GM12878 (cell line): ENCODE data around the gene CARD11. TPM values are rescaled to one million over a fixed set of nuclear protein-coding genes. Genes with fewer than 3 reads are reported as not detected.

Source experiments
- ATAC-seq: fragments of 200-7000 bp; cut with Tn5 transposase; 3 replicates; pipeline ENCODE4 v1.9.1; 2020; ENCODE audit warnings: mild to moderate bottlenecking, moderate library complexity
- BruUV-seq: library from RNA; stranded (reverse); fragments of 400-500 nt; replicated peaks from 2 replicates; lab custom pipeline; 2021; lab: Mats Ljungman, UMichigan
- CTCF ChIA-PET: fragments of 300-600 bp; sonication (Branson Sonifier 250); formaldehyde crosslinking; extraction: SDS; loops from one replicate; lab custom pipeline; 2021; ENCODE audit warnings: inconsistent platforms; lab: Yijun Ruan, JAX
- POLR2A ChIA-PET: fragments of 350-600 bp; formaldehyde crosslinking; extraction: SDS; loops from one replicate; lab custom pipeline; 2021; ENCODE audit warnings: inconsistent platforms; lab: Charles Lee
- RAD21 ChIA-PET: fragments of 300-600 bp; sonication (Branson Sonifier 250); formaldehyde crosslinking; loops from one replicate; lab custom pipeline; 2023; ENCODE audit warnings: antibody characterized with exemption; ENCODE audit not compliant: unreplicated experiment; lab: Charles Lee
- SMC1A ChIA-PET: fragments of 300-600 bp; sonication (Branson Sonifier 250); formaldehyde crosslinking; loops from one replicate; lab custom pipeline; 2023; ENCODE audit not compliant: unreplicated experiment, uncharacterized antibody; lab: Charles Lee
- DNase-seq: peaks from one replicate; pipeline ENCODE4 v3.0.0-alpha.2; 2011; ENCODE audit warnings: low read depth, low spot score
- FAIRE-seq: peaks from 3 replicates; lab custom pipeline; 2011; peaks lifted over from hg19 to GRCh38; lab: Jason Lieb, UNC
- H2AFZ ChIP-seq: 2 replicates; pipeline ENCODE4 v1.6.0; 2011; ENCODE audit warnings: low read depth, low read length, control low read depth; ENCODE audit not compliant: control insufficient read depth
- H3K27ac ChIP-seq: 2 replicates; pipeline ENCODE4 v1.5.1; 2011; ENCODE audit warnings: control low read depth; ENCODE audit not compliant: control insufficient read depth, insufficient read depth
- H3K27me3 ChIP-seq, 2 experiments: replicated peaks in 1 of 2; 2 replicates each; pipeline versions ENCODE4 v1.6.0 to v1.6.1; 2011; ENCODE audit warnings: low read length in 1 of 2; ENCODE audit not compliant: control insufficient read depth in 2 of 2, insufficient read depth in 2 of 2
- H3K36me3 ChIP-seq, 2 experiments: 2 replicates each; pipeline ENCODE4 v1.5.1; 2011; ENCODE audit warnings: low read length in 1 of 2; ENCODE audit not compliant: control insufficient read depth in 2 of 2, insufficient read depth in 2 of 2
- H3K4me1 ChIP-seq: 2 replicates; pipeline ENCODE4 v1.6.1; 2011; ENCODE audit warnings: mild to moderate bottlenecking, low read length, moderate library complexity, mixed read lengths; ENCODE audit not compliant: control insufficient read depth, insufficient read depth
- H3K4me2 ChIP-seq: 2 replicates; pipeline ENCODE4 v1.6.0; 2011; ENCODE audit warnings: control low read depth; ENCODE audit not compliant: control insufficient read depth, insufficient read depth
- H3K4me3 ChIP-seq: fragments of 200-600 bp; sonication (generic); 2 replicates; pipeline ENCODE4 v1.5.1; 2016
- H3K79me2 ChIP-seq: 2 replicates; pipeline ENCODE4 v1.6.0; 2011; ENCODE audit warnings: low read length; ENCODE audit not compliant: control insufficient read depth, insufficient read depth
- H3K9ac ChIP-seq: 2 replicates; pipeline ENCODE4 v1.8.0; 2011; ENCODE audit warnings: low read length, control low read depth, mixed read lengths; ENCODE audit not compliant: control insufficient read depth, insufficient read depth
- H3K9me3 ChIP-seq: replicated peaks from 3 replicates; pipeline ENCODE4 v1.5.1; 2011; ENCODE audit warnings: mild to moderate bottlenecking, low read length; ENCODE audit not compliant: control insufficient read depth, insufficient read depth
- H4K20me1 ChIP-seq: 2 replicates; pipeline ENCODE4 v1.6.0; 2011; ENCODE audit not compliant: control insufficient read depth, insufficient read depth
- ATF7 ChIP-seq: fragments of 450-650 bp; IDR thresholded peaks from 2 replicates; pipeline ENCODE4 v1.6.1; 2016; ENCODE audit warnings: low read depth, mild to moderate bottlenecking
- BCL11A ChIP-seq: IDR thresholded peaks from 2 replicates; pipeline ENCODE4 v1.6.1; 2011; ENCODE audit warnings: low read depth, low read length
- EGR1 ChIP-seq, 2 experiments: IDR thresholded peaks; 1 replicate in 1 of 2; 2 replicates in 1 of 2; pipeline ENCODE4 v1.6.1; 2011 to 2012; ENCODE audit warnings: low read depth in 2 of 2, low read length in 2 of 2, borderline replicate concordance in 1 of 2, mild to moderate bottlenecking in 1 of 2, moderate library complexity in 1 of 2
- EP300 ChIP-seq, 2 experiments: fragments of 150-350 bp in 1 of 2; IDR thresholded peaks; 2 replicates each; pipeline ENCODE4 v1.6.1; 2011 to 2012; ENCODE audit warnings: low read depth in 2 of 2, low read length in 2 of 2, borderline replicate concordance in 1 of 2, improper control_type of control experiment in 1 of 2, inconsistent platforms in 1 of 2; ENCODE audit not compliant: control insufficient read depth in 1 of 2
- GATAD2B ChIP-seq: fragments of 450-650 bp; conservative IDR thresholded peaks from 2 replicates; pipeline ENCODE4 v1.6.1; 2017; ENCODE audit warnings: low read depth, mild to moderate bottlenecking, moderate library complexity
- HDGF ChIP-seq: fragments of 450-650 bp; IDR thresholded peaks from 2 replicates; pipeline ENCODE4 v1.6.1; 2016; ENCODE audit warnings: antibody characterized with exemption
- IKZF1 ChIP-seq: fragments of 450-650 bp; conservative IDR thresholded peaks from 2 replicates; pipeline ENCODE4 v1.6.1; 2017; ENCODE audit warnings: antibody characterized with exemption, mild to moderate bottlenecking
- JUNB ChIP-seq: IDR thresholded peaks from 2 replicates; pipeline ENCODE4 v1.6.1; 2016; ENCODE audit warnings: antibody characterized with exemption, mild to moderate bottlenecking
- NBN ChIP-seq: fragments of 450-650 bp; IDR thresholded peaks from 2 replicates; pipeline ENCODE4 v1.6.1; 2016
- NFXL1 ChIP-seq: fragments of 450-650 bp; IDR thresholded peaks from 2 replicates; pipeline ENCODE4 v1.6.1; 2017; ENCODE audit warnings: antibody characterized with exemption, mild to moderate bottlenecking, borderline replicate concordance
- RELA ChIP-seq: fragments of 450-650 bp; IDR thresholded peaks from 2 replicates; pipeline ENCODE4 v1.8.0; 2014; ENCODE audit warnings: borderline replicate concordance; ENCODE audit not compliant: partially characterized antibody
- SP1 ChIP-seq: IDR thresholded peaks from one replicate; pipeline ENCODE4 v1.6.1; 2011; ENCODE audit warnings: low read depth, low read length
- YBX1 ChIP-seq: fragments of 450-650 bp; IDR thresholded peaks from 2 replicates; pipeline ENCODE4 v1.6.1; 2016; ENCODE audit warnings: antibody characterized with exemption
- ZBTB33 ChIP-seq: fragments of 450-650 bp; IDR thresholded peaks from 2 replicates; pipeline ENCODE4 v1.6.1; 2017; ENCODE audit warnings: mild to moderate bottlenecking
- ZNF622 ChIP-seq: fragments of 450-650 bp; IDR thresholded peaks from 2 replicates; pipeline ENCODE4 v1.6.1; 2017; ENCODE audit warnings: mild to moderate bottlenecking, inconsistent platforms
- WGBS: methylation state at CpG from one replicate; pipeline ENCODE4 v1.1.6; 2016; ENCODE audit warnings: low lambda C conversion rate; ENCODE audit not compliant: insufficient replicate concordance, insufficient coverage; ENCODE audit errors: missing lambda C conversion rate; 5-methylcytosine and 5-hydroxymethylcytosine counted together
- in situ Hi-C: fragments of 300-500 bp; cut with MboI; formaldehyde crosslinking; loops from 9 replicates; pipeline ENCODE4 v1.14.3; 2018; ENCODE audit warnings: mixed read lengths
- intact Hi-C: fragments of 100-400 bp; cut with micrococcal nuclease; formaldehyde crosslinking; loops from one replicate; pipeline ENCODE4 v1.14.2; 2022; ENCODE audit not compliant: unreplicated experiment
- polyA plus RNA-seq, 11 experiments: library from polyadenylated mRNA; depleted of rRNA in 4 of 11; unstranded in 6 of 11; stranded (reverse) in 5 of 11; fragments of >200 nt; fragmentation: Nextera tagmentation in 4 of 11; fragmentation: Illumina TruSeq in 1 of 11; extraction: Ambion mirVana in 4 of 11; extraction: Trizol in 1 of 11; gene quantifications; 1 replicate in 1 of 11; 2 replicates in 10 of 11; pipeline versions ENCODE4 v1.2.1 to v1.2.3, GENCODE V29; 2011 to 2016; ENCODE audit warnings: inconsistent platforms in 2 of 11, missing spikeins in 2 of 11, low read depth in 1 of 11
- total RNA-seq, 4 experiments: library from RNA; depleted of rRNA in 3 of 4; stranded (reverse); fragments of >200 nt in 3 of 4; fragmentation: Illumina TruSeq in 1 of 4; extraction: Trizol in 1 of 4; gene quantifications; 2 replicates each; pipeline versions ENCODE4 v1.2.1 to v1.2.3, GENCODE V29; 2013 to 2021
- TF ChIP-seq, protein P1 (sequence below): fragments of 450-650 bp; IDR thresholded peaks from 2 replicates; pipeline ENCODE4 v1.6.1; 2016; ENCODE audit warnings: mild to moderate bottlenecking
- TF ChIP-seq, protein P2 (sequence below): IDR thresholded peaks from 2 replicates; pipeline ENCODE4 v1.6.1; 2012; ENCODE audit warnings: low read depth, low read length, improper control_type of control experiment

The CARD11 gene
- total and polyA plus RNA-seq, 10 of the 15 experiments (the other 5 are each of a cell fraction or from before 2014, with no cell fraction given) = 0.27 to 72.0 (median 28.4) TPM

DNA sequence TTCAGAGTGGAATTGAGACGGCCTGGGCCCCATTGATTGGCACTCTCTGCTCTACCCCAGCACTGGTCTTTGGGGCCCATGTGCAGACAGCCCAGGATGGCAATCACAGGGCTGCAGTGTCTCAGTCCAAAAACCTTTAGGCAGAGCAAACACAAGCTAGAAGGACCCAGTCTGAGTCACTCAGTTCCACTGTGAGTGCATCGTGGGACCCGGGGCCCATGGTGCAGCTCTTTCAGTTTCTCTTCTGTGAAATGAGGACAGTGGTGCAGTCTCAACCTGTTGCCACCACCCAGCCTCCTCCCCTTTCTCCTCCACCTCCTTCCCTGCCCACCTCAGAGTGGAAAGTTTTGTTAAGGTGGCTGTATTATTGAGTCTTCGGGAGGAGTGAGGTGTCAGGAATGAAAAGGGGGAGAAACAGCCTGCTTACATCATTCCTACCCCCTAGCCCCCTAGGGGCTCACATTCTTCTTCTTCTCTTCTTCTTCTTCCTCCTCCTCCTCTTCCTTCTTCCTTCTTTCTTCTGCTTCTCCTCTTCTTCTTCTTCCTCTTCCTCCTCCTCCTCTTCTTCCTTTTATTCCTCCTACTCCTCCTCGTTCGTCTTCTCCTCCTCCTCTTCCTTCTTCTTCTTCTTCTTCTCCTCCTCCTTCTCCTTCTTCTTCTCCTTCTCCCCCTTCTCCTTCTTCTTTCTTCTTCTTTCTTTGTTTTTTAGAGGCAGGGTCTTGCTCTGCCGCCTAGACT lies 19.5 kb upstream of the CARD11 start (continued):
- TF ChIP-seq IKZF1 (peak; percentile 37; the same call in 1 of the 2 replicates), GATAD2B (no peak), ZNF622 (no peak), SP1 (no peak), EGR1 (IDR thresholded peaks at IDR 0.05; ENCODE audit: borderline replicate concordance in 1 of 2, low read depth in 2 of 2, low read length in 2 of 2) (0 out of 3 replicates have a peak, but pooled peaks of 1 of the 2 experiments have one; percentile 15), NBN (peak; percentile 63; the same call in 1 of the 2 replicates), YBX1 (0 out of 2 replicates have a peak, but pooled peaks have one; percentile 41), HDGF (peak; percentile 76; the same call in 1 of the 2 replicates), JUNB (peak; percentile 52; the same call in 1 of the 2 replicates)
- TF ChIP-seq, protein P1, sequence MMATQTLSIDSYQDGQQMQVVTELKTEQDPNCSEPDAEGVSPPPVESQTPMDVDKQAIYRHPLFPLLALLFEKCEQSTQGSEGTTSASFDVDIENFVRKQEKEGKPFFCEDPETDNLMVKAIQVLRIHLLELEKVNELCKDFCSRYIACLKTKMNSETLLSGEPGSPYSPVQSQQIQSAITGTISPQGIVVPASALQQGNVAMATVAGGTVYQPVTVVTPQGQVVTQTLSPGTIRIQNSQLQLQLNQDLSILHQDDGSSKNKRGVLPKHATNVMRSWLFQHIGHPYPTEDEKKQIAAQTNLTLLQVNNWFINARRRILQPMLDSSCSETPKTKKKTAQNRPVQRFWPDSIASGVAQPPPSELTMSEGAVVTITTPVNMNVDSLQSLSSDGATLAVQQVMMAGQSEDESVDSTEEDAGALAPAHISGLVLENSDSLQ = 0 out of 2 replicates have a peak, but pooled peaks have one; percentile 11

- no peak overlapping the region for H3K4me3 ChIP-seq
- H2AFZ ChIP-seq = no peak overlapping the region
- POLR2A ChIA-PET = no interaction called here
- no peaks in the 10 kb centered on the region for H3K36me3 ChIP-seq
- H3K27me3 ChIP-seq = no peaks in the 10 kb centered on the region; a peak in 1 of 4 replicates
- TF ChIP-seq, protein P2, sequence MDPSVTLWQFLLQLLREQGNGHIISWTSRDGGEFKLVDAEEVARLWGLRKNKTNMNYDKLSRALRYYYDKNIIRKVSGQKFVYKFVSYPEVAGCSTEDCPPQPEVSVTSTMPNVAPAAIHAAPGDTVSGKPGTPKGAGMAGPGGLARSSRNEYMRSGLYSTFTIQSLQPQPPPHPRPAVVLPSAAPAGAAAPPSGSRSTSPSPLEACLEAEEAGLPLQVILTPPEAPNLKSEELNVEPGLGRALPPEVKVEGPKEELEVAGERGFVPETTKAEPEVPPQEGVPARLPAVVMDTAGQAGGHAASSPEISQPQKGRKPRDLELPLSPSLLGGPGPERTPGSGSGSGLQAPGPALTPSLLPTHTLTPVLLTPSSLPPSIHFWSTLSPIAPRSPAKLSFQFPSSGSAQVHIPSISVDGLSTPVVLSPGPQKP = no peak
- TF ChIP-seq, protein P1 = no peak
- TF ChIP-seq ZBTB33 (no peak), EP300 (IDR thresholded peaks at IDR 0.05; ENCODE audit: borderline replicate concordance in 1 of 2, control insufficient read depth in 1 of 2, low read depth in 2 of 2, low read length in 2 of 2) (no peak), ATF7 (no peak), NFXL1 (no peak), RELA (no peak), ZNF622 (no peak), BCL11A (no peak)
- in situ Hi-C loops (no loop called here), intact Hi-C loops (no loop called here)
- FAIRE-seq (no peak), DNase-seq (no peak), ATAC-seq (no peak)
- H3K79me2 ChIP-seq = no peaks in the 10 kb centered on the region
- 64% methylated on average over 9 of the region's 9 CpGs for WGBS
- peaks cover 3% of the 10 kb centered on the region for H3K9me3 ChIP-seq
- no peaks in the 10 kb centered on the region for H4K20me1 ChIP-seq
- BruUV-seq = no TSS peak
- SMC1A ChIA-PET = no interaction called here
- H3K4me1 ChIP-seq = no peaks in the 10 kb centered on the region
- no peak overlapping the region for H3K9ac ChIP-seq
- no peak overlapping the region for H3K4me2 ChIP-seq
- CTCF ChIA-PET = no interaction called here
- RAD21 ChIA-PET = no interaction called here
- no peak overlapping the region for H3K27ac ChIP-seq
These were observed 13.4 kb upstream of the CARD11 start for GRCh38 chr7:3057066-3057420.
